Left renal cortex interstitium (tissue), 4 donors: ENCODE data around the gene ITGA11. TPM values are rescaled to one million over a fixed set of nuclear protein-coding genes. Genes with fewer than 3 reads are reported as not detected.

ENCODE experiments used
- DNase-seq, 4 donors: peaks; one replicate each; pipeline ENCODE4 v3.0.0-alpha.2; 2013; ENCODE audit warnings: low read depth in 4 of 4, low spot score in 2 of 4, missing footprints in 1 of 4
- polyA plus RNA-seq, 4 donors: library from polyadenylated mRNA; unstranded; fragments of 120-200 nt; gene quantifications; one replicate each; pipeline ENCODE4 v1.2.1, GENCODE V29; 2013; ENCODE audit not compliant: insufficient read length in 4 of 4

ITGA11 gene
- polyA plus RNA-seq, 4 donors, result 2.6 to 5.8 (median 4.1) TPM

DNA sequence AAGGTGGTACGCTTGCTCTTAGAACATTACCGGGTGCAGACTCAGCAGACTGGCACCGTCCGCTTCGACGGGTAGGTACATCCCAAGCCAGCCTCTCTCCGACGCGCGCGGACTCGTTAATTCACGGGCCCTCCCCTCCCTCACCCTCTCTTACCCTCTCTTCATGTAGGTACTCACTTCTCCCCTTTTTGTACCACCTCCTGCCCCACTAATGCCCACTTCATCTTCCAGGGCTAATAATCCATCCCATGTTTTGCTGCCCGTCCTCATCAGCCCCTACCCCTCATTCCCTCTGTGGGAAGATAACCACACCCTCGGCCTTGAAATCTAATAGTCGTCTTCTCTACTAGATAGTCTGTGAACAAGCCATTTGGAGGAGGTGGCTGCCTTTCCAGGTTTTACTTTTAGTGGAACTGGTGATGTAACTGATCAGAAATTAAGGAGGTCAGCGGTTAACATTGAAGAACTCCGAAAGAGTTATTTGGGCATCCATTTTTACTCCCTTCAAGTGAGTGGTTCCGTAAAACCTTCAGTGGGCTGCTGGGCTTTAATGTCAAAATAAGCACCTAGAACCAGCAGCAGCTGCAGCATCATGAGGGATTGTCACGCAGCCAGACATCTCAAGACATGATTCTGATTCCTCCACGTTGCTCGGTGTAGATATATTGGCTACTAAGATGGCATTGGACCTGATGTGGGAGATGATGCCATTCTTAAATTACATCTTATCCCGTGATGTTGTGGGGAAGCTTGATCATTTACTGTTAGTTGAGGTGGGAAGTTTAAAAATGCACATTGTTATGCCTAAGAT, 153.2 kb downstream of the ITGA11 start:
- peak; percentile 26 to 50 (median 35) for DNase-seq

DNA sequence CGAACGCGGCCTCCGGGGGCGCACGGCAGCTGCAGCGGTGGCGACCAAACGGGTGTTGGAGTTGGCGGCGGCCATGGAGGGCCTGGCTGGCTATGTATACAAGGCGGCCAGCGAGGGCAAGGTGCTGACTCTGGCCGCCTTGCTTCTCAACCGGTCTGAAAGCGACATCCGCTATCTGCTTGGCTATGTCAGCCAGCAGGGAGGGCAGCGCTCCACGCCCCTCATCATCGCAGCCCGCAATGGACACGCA, 153.7 kb downstream of the ITGA11 start:
- no peak for DNase-seq

DNA sequence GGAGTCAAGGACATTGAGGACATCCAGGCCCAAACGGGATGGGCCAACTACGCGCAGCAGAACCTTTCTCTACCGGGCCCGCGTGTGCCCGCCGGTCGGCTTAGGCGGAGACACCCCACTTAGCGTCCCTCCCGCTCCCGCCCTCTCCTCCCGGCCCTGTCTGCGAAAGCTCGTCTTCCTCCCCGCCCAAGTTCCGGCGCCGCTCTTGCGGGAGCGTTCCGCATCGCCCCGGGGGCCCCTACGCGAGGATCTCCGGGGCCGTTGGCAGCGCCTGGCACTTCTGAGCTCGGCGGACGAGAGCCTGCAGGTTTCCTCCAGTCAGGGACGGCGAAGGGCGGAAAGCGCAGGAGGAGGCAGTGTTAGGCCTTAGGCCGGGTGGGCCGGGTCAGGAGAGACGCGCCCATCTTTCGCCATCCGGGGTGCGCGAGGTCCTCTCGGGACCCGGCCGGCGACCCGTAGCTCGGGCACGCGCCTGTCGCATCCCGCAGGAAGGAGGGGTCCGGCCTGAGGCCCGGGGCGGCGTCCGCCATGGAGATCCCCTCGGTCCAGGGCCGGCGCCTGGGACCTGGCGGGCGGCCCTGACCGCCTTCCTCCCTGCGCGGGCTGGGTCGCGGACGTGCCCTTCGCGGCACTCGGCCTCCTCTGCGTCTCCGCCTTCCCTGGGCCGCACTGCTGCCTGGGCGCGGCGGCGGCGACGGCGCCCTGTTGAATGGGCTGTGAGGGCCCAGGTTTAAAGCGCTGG, 154.2 kb downstream of the ITGA11 start, which contains the start of gene FEM1B:
Gene FEM1B, plus strand, starts transcription at position 143 of the 742 bp plus-strand sequence. CDS start 673 bp downstream, outside the sequence.
- peak; percentile 82 to 89 (median 86) for DNase-seq

DNA sequence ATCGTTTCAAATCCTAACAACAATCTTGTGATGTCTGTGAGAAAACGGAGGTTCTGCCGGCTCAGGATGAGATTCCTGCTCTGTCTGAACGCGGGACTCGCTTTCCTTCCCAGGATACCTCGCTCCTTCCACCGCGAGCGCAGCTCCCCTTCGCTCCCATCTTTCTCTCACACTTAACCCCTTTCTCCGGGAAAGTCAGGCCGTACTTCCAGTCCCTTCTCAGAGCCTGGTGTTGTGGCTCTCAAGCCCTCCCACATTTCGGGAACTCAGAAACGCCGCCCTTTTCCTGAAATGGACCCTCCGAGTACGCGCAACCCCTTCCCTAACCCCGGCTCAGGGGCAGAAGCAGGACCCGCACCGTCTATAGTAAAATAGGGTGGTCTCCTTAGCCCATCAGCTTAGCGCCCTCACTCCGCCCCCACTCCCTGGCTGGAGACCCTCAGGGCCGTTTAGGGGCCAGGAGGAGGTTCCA, 154.8 kb downstream of the ITGA11 start:
- DNase-seq, result peak in 3 of 4 donors; percentile 73 to 90 (median 78)

DNA sequence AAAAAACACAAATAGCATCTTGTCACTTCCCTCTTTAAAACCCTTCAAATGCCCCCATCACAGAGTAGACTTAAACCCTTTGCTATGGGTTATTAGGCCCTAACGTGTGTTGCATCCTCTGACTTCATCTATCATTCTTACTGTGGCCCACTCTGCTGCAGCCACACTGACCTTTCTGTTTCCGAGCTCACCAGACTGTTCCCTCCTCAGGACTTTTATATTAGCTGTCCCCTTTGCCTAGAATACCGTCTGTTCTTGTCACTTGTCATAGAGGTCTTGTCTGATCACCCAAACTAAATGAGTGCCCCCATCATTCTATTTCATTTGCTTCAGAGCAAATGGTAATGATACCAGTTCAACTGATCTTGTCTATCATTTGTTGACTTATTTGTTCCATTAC, 155.3 kb downstream of the ITGA11 start:
- DNase-seq, result no peak

DNA sequence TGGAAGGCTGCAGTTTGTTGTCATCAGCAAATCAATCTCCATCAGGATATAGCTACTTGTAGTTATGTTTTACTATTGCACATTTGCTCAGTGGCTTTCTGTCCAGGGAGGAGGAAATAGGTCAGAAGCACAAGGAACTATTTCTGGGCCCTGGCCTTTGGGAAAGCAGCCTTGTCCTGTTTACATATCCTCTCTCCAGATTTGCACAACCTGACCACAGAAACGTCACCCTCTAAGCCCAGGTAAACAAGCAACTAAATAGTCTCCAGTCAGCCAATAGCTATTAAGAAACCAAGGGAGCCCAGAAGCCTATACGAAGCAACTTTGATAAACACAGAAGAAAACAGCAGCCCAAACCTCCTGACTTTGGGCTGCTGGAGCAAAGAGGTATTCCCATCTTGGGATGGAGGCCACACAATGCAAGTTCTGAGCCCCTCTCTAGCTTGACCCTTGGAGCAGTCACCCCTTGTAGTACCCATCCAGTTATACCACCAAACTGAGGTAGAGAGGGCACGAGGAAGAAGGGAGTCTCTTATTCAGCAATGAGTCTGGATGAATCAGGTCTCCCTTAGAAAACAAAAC, 156.7 kb downstream of the ITGA11 start:
- no peak for DNase-seq

DNA sequence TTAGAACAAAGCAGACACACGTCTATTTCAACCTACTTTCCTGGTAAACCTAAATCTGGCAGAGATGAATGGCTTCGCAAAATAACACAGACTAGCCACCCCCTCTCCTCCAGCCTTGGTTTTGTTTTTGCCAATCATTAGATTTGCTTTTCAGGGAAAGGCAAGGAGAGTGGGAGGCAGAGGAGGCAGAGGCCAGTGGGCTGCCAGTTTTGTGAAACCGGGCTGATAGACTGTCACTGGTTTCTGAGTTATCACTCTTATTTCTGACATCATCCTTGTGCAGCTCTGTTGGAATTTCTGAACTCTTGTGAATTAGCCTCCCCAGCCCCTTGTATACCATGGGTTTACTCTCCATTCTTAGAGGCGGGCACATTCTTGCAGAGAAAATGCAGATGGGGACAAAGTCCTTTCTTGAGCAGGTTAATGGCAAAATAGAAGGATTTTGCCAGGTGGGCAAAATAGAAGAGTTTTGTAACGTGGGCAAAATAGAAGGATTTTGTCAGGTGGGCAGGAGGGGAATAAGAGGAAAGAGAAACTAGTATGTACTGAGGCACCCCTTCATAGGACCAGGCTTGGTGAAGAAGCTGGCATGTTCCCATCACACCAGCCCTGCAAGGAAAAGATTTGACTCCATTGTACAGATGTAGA, 157.6 kb downstream of the ITGA11 start:
- DNase-seq, result no peak

DNA sequence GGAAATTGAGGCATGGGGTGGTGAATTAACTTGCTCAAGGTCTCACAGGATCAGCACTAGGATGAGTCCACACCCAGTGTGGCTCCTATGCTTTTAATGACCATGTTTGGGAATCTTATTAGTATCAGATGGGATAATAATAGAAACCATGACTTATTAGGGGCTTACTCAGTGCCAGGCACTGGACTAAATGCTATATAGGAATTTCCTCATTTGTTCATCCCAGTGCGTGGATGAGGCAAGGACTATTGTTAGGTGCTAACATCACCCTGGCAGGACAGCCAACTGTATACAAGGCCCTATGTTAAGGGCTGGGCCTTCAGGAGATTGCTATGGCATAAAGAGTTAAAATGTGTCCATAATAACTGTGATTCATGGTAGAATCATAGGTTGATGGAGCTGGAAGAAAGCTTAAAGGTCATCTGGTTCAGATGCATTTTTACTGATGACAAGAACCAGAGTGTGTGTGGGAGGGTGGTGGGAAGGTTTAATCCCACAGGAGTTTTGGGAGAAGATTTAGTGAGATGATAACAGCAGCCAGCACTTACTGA, 159.2 kb downstream of the ITGA11 start:
- no peak for DNase-seq

DNA sequence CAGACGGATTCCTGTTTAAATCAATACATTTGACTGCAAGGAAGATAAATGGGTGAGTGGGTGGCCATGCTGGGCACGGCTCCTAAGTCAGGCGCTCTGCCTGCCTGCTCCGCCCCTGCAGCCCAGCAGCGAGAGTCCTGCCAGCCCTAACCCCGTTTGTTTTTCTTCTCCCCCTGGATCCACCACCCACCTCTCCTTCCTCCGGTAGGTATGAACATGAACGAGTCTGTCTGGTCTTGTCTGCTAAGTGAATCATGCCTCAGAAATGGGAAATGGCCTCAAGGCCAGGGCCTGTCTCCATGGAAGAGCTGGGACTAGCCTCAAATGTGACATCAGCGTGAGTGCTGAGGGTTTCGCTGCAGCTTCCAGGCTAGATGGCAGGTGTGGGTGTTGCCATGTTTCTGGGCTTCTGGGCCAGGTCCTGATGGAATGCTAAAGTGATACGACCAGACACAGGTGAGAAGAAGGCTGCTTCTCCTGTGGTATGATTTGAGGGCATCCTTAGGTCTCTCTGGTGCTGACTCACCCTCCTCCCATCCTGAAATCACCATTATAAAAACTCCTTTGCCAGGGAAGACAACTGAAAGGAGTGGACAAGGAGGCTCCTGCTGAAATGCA, 160.0 kb downstream of the ITGA11 start:
- no peak for DNase-seq

DNA sequence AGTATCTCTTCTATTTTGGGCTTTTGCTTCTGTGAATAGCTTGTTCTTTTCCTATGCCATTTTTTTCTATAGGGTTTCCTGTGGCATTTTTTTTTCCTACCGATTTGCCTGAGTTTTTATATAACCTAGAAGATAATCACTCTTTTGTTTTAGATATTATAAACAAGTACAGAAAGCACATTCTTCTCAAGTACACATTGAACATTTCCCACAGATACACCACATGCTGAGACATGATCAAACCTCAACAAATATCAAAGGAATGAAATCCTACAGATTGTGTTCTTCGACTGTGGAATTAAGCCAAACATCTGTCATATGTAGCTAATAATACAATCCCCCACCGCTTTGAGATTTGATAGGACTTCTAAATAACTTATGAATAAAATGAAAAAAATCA, 163.6 kb downstream of the ITGA11 start:
- no peak for DNase-seq

DNA sequence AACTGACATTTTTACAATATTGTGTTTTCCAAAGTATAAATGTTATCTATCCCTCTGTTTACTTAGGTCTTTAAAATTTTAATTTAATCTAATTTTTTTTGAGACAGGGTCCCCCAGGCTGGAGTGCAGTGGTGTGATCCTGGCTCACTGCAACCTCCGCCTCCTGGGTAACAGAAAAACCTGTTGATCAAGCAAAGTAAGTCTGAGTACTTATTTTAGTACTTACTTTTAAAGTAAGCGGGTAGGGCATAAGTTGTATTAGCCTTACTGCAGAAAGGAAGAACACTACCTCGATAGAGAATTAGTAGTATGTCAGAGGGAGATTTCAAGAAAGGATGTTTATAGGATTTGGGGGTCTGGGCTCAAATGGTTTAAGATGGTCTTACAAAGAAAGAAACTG, 166.3 kb downstream of the ITGA11 start:
- no peak for DNase-seq

DNA sequence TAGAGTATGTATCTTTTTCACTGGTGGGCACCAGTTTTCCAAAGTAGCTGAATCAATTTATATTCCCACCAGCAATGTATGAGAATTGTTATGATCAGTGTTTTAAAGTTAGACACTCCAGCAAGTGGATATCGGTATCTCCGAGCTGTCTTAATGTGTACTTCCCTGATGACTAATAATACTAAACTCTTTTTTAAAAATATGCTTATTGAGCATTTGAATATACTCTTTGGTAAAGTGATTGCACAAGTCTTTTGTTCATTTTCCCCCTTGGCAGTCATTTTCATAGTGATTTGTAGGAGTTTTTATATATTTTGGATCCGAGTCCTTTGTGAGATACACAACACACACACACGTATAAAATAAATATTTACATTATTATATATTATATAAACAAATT, 166.9 kb downstream of the ITGA11 start:
- no peak for DNase-seq

DNA sequence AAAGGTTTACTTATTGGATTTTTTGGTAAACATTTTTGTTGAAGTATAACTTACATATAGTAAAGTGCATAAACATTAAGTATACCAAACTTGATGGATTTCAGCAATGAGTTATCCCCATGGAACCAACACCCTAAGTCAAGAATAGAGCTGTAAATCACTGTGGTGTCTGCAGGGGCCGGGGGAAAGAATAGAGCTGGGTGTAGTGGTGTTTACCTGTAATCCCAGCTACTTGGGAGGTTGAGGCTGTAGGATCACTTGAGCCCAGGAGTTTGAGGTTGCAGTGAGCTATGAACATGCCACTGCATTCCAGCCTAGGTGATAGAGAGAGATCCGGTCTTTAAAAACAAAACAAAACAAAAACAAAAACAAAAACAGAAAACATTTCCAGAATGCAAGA, 167.7 kb downstream of the ITGA11 start:
- no peak for DNase-seq

DNA sequence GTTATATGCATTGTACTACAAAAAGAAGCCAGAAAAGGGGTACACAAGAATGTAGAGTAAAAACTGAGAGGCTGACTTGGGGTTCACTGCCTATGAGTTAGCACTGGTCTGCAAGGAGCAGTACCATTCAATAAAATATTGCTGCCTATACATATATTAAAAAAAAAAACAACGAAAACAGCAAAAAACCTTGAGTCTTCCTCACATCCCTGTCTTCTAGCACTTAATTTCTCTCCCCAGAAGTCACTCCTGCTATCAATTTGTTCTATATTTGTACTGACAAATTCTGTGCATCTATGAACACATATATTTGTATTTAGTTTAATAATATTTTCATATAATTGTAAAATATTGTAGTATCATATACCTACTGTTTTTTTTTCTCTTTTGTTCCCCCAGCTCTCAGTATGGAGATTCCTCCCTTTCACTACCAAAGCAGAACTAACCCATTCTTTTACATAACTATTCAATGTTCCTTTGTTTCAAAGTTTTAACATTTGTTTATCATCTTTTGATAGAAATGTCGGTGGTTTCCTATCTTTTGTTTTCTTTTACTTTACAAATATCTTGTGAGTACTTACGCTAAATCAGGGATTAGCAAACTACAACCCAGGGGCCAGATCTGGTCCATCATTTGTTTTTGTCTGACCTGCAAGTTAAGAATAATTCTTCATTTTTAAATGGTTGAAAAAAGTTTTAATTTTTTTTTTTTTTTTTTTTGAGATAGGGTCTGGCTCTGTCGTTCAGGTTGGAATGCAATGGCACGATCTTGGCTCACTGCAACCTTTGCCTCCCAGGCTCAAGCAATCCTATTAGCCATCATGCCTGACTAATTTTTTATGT, 169.2 kb downstream of the ITGA11 start:
- no peak for DNase-seq

DNA sequence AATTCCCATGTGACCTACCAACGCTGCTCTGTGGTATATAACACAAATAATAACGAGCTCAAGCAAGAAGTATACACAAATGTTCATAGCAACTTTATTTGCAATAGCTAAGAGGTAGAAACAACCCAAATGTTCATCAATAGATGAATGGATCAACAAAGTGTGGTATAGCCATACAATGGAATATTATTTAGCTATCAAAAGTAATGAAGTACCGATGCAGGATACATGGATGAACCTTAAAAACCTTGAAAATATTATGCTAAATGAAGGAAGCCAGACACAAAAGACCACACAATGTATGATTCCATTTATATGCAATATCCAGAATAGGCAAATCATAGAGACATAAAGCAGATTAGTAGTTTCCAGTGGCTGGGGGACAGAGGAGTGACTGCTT, 170.0 kb downstream of the ITGA11 start:
- DNase-seq, result no peak

DNA sequence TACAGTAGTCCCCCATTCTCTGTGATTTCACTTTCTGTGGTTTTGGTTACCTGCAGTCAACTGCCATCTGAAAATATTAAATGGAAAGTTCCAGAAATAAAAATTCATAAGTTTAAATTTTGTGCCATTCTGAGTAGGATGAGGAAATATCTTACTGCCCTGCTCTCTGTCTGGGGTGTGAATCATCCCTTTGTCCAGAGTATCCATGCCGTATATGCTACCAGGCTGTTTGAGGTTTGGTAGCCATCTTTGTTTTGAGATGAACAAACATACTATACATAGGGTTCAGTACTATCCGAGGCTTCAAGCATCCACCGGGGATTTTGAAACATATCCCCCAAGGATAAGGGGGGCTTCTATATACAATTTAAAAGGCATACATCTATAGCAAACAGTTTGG, 170.7 kb downstream of the ITGA11 start:
- DNase-seq, result no peak

DNA sequence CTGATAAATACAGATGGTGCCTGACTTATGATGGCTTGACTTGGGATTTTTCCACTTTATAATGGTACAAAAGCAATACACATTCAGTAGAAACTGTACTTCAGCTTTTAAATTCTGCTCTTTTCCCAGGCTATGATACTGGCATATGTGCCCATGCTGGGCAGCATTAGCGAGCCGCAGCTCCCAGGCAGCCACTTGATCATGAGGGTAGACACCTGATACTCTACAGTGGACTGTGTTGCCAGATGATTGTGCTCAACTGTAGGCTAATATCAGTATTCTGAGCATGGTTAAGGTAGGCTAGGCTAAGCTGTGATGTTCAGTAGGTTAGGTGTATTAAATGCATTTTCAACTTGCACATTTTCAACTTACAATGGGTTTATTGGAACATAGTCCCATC, 172.1 kb downstream of the ITGA11 start:
- DNase-seq, result no peak

DNA sequence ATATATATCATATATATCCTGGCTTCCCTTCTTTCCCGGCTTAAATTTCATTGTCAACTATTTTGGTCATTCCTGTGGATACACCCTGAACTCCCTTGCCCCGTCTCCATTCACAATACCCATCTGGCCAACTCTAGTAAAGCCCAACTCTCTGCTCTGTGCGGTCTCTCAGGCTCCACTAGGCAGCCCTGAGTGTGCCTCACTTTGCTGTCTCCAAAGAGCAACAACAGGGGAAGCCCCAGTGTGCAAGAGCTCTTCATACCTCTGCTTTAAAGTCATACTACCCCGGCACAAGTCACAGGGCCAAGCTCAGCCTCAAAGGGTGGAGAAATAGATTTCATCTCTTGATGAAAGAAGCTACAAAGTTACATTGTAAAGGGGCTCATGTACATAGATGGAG, 173.3 kb downstream of the ITGA11 start:
- DNase-seq, result no peak

DNA sequence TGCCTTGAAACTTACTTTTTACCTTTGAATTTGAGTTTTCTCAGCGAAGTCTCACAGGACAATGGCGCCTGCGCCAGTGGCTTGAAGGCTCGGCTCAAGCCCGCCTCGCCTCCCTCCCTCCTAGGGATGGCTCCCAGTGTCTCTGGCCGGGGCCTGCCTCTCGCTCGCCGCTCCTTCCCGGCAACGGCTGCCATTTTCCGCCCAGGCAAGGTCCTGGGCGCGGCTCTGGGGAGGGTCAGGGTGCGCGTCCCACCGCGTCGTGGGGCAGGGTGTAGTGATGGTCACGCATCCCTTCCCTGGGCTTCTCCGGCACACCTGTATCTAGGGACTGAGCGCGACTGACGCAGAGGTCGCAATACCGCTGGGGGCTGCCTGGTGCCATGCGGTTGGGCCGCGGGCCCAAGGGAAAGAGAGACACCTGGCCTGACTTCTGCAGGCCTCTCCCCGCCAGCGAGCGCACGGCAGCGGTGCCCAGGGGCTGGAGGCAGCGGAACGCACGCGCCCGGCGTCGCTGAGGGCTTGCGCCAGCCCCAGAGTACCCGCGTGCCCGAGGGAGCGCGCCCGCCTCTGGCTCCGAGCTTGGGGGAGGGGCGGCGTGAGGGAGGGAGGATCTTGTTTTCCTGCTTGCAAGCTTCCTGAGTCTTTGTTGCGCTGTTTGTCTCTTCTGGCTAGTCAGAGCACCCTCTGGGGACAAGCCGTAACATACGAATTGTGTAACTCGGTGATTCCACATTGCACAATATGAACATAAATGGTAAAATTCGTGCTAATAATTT, 175.1 kb downstream of the ITGA11 start:
- peak; percentile 63 to 79 (median 73) for DNase-seq
